COLO829 (cell line): ENCODE data around the gene SERAC1.

Source experiments
- DNase-seq: peaks from one replicate; pipeline ENCODE4 v3.0.0; 2012; ENCODE audit warnings: low spot score

SERAC1 gene

DNA sequence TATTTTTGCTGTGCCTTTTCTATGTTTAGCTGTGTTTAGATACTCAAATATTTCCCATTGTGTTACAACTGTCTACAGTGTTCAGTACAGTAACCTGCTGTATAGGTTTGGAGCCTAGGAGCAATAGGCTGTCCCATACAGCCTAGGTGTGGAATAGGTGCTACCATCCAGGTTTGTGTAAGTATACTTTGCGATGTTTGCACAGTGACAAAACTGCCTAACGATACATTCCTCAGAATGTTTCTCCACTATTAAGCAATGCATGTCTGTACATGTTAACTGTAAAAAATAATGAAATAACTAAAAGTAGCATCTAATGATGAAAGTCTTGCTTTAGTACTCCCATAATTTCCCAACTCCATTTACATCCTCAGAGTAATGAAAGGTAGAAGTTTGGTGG is 46.0 kb downstream of the SERAC1 start:
- DNase-seq = no peak

DNA sequence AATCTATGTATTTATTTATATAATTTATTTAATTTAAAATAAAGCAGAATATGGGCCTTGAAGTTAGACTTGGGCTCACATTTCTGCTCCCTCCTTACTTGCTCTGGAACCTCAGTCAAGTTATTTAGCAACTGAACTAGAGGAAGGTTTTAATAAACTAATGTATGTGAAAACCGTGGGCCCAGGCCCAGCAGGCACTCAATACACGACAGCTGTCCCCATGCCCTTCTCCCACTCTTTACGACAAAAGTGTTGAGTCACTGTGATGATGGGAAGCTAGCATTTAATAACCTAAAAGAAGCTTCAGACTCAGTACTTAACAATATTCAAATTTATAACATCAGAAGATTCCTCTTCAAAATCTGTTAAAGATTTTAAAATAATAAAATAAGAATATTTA is 46.7 kb downstream of the SERAC1 start:
- no peak for DNase-seq

DNA sequence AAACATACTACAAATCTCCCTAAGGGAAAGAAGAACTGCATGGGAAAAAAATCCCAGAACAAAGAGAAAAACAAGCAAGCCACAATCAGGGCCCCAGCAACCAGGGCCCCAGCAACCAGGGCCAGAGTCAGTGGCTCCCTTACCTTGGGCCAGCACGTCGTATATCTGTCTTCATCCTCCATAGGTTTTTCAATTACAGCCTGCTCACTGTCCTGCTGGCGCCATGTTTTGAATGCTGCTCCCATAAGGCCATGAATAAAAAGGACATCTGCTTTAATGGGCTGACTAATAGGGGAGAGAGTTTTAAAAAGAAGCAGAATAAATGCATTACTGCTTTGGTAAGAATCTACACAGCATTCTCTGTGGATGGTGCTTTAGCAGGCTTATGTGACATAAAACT is 49.2 kb downstream of the SERAC1 start:
- DNase-seq = no peak

DNA sequence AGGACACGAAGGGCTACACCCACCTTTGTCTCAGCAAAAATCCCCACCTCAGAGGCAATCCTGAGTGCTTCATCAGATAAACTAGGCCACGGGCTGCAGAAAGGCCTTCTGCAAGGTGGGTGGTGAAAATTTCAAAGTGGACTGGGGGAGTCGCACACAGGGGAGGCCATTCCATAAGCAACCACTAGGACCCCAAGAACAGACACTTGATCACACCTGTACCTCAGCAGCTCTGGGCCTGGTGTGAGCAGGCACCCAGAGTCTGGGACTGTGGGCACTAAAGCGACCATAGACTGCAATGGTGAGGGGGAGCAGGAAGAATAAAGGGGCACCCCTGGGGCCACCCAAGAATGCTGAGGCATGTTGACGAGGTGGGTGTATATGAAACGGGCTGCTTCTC is 52.6 kb downstream of the SERAC1 start:
- DNase-seq = no peak

DNA sequence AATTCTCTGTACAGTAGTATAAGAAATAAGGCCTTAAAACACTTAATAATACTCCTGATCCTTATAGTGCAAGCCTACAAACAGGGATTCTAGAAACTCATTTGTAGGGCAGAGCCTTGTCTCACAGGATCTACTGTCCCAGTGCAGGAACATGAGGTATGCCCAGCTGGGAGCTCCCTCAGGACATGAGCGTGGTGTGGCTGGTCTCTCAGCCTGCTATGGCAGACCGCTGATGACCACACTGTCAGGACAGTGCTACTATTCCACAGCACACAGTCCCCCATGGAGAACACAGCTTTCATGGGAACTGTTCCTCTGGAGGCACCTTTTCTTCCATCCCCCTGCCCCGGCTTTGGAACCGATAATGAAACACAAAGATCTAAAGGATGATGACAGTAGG is 53.0 kb downstream of the SERAC1 start:
- no peak for DNase-seq

DNA sequence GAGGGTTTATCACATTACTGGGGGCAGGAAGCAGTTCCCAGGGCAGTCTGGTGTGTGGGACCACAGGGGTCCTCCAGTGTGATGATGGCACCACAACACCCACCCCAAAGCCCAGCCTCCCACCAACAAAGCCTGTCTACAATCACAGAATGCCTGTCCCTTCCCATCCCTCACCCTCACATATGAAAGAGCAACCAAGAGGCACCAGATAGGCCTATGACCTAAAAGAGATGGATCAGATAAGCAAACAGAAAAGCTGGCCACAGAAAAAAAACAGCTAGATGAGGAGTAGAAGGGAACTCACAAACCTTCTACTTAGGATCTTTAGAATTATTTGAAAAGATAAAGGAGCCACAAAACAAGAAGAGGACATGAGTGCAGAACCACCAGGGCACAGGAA is 54.3 kb downstream of the SERAC1 start:
- DNase-seq = no peak

DNA sequence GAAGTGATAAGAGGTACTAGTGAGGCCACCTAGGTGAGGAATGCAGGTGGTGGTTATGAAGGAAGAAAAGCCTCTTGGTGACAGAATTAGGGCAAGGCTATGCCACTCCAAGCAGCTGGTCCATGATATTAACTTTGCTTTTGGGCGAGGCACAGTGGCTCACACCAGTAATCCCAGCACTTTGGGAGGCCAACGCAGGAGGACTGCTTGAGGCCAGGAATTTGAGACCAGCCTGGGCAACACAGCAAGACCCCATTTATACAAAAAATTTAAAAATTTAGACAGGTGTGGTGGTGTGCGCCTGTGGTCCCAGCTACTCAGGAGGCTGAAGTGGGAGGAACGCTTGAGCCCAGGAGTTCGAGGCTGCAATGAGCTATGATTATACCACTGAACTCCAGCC is 56.1 kb downstream of the SERAC1 start:
- DNase-seq = no peak

DNA sequence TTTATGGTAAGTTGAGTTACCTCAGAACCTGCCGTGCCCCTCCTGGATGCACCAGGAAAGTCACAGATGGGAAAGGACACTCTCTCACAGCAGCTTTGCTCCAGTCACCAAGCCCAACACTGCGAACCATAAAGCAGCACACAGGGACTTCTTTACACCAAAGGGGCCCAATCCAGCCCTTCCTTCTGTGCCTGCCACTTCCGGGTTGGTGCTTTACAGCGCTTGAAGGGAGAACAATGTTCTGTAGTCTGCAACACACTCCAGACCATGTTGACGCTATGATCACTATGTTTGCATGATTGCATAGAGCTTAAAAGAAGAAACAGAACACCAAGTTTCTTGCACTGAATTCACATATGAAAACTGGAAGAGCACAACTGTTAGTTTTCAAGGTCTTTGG is 57.1 kb downstream of the SERAC1 start:
- no peak for DNase-seq

DNA sequence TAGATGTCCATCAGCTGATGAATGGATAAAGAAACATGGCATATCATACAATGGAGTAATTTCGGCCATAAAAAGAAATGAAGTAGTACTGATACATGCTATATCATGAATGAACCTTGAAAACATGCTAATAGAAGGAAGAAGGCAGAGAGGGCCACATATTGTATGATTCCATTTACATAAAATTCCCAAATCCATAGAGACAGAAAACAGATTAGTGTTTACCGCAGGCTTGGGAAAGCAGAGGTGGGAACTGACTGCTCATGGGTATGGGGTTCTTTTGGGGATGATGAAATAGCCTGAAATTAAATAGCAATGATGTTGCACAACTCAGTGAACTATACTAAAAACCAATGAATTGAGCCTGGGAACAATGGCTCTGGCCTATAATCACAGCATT is 58.3 kb downstream of the SERAC1 start:
- DNase-seq = no peak

DNA sequence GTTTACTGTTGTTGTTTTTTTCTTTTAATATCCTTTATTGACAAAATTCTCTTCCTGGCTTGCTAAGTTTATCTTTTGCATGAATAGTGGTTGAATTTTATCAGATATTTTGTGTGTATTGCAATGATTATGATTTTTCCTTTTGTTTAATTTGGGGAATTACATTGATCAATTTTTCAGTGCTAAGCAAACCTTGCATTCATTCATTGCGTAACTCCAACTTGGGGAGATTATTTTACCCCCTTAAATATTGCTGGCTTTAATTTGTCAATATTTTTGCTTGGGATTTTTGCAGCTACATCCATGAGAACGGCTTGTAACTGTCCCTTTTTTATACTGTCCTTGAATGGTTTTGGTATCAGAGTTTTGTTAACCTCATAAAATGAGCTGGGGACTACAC is 63.4 kb downstream of the SERAC1 start:
- no peak for DNase-seq

DNA sequence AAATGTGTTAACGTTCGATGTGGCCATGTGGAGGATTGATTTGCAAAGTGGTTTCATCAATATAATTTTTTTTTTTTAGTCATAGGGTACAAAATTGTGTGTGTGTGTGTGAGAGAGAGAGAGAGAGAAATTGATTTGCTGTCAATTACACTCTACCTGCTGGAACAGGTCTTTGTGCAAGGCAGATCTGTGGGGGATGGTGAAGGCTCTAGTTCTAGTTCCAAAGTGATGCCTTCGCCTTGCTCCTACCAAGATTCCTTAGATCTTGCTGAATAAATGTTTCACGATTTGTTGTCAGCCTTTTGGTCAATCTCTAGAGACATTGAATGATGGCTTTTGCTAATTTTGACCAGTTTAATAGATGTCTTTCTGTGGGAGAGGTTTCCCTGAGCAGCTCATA is 64.8 kb downstream of the SERAC1 start:
- DNase-seq = no peak

DNA sequence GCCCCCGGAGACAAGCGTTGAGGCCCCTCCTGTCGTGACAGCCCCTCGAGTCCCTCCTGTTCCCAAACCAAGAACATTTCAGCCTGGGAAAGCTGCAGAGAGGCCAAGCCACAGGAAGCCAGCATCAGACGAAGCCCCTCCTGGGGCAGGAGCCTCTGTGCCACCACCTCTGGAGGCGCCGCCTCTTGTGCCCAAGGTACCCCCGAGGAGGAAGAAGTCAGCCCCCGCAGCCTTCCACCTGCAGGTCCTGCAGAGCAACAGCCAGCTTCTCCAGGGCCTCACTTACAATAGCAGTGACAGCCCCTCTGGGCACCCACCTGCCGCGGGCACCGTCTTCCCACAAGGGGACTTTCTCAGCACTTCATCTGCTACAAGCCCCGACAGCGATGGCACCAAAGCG is 72.4 kb downstream of the SERAC1 start:
- DNase-seq = no peak

DNA sequence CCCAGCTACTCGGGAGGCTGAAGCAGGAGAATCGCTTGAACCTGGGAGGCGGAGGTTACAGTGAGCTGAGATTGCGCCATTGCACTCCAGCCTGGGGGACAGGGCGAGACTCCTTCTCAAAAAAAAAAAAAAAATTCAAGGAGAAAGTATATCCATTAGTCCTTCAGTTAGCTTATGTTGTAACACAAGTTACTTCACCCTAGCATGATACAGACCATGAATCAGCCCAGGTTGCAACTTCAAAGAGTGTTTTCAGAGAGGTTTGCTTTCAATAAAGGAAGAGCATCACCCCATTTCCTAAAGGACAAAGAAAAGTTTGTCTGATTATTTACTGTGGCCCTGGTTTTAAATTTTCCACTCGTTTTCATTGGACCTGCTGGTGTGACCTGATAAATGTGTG is 73.0 kb downstream of the SERAC1 start:
- no peak for DNase-seq

DNA sequence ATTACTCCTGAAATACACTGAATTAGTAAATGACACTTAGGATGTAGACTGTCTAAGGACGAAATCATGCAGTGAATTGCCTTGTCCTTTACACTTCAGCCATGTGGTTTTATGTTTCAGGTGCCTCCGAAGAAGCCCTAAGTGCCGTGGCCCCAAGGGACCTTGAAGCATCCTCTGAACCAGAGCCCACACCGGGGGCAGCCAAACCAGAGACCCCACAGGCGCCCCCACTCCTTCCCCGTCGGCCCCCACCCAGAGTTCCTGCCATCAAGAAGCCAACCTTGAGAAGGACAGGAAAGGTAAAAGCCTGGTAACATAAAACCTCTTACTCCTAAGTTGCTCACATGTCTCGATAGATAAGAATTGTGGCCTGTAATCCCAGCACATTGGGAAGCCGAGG is 75.3 kb downstream of the SERAC1 start:
- DNase-seq = no peak

DNA sequence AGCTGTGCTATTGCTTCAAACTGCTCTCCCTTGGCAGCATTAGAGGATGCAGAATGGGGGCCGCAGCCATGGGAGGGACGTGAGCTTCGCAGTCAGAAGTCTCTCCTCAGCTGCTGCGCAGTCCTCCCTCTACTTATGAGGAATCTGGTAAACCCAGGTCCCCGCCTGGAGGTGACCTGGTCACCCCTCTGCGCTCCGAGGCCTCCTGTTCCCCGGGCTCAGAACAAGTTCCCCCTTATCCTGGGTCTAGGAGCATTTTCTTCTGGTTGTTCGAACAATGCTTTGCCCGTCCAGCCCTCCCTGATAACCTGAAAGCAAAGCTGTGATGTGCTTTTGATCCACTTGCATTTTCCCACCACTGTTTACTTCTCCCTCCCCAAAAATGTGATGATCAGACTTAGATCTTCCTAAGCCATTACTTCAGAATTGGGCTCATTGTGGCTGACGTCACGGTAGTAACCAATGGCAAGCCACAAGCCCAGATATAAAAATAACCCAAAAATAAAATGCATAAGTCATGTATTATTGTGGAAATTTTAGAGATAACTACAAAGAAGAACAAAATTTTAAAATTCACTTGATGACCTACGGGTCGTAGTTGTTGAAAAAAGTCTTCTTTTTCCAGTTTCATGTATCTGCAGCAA is 80.7 kb downstream of the SERAC1 start:
- no peak for DNase-seq

DNA sequence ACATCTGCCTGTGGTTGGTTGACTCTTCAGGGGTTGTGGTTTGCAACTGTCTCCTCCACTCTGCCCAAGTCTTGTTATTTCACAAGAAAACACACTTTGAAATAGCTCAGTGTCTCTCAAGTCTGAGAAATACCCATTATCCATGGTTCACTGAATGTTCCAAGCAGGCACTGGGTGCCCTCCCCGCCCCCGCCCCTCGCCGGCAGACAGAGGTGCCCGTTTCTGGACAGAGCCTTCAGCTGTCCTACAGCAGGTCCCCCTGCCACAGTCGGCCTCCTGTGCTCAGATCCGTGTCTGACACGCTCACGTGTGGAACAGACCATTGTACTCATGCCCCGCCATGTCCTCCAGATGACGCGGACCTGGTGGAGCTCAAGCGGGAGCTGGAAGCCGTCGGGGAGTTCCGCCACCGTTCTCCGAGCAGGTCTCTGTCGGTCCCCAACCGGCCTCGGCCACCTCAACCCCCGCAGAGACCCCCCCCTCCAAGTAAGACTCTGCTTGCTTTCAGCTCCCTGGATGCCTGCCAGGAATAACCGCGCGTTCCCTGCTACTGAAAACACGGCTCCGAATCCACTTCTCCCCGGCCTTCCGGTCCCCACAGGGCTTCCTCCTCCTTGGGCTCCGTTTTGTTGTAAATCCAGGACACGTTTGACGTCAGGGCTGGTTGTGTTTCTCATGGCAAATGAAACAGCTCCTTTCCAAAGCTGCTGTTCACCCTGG is 81.4 kb downstream of the SERAC1 start:
- no peak for DNase-seq

DNA sequence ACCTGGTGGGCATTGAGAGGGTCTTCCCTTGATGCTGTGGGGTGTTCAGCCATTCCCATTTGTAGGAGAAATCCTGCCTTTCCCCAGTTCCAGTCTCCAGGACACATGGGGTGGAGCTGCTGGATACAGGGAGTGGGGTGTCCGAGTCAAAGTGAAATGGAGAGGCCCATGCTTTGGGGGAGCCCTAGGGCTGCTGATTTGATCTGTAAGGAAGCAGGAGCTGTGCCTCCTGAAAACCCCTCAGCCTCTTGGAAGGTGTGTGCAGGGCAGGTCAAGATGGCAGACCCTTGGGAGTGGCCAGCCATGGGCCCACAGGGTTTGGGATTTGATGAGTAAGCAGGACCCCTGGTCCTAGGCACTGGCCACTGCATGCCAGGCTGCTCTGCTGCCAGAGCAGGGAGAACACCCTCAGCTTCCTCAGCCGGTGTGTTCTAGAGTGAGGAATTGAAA is 82.0 kb downstream of the SERAC1 start:
- DNase-seq = no peak

DNA sequence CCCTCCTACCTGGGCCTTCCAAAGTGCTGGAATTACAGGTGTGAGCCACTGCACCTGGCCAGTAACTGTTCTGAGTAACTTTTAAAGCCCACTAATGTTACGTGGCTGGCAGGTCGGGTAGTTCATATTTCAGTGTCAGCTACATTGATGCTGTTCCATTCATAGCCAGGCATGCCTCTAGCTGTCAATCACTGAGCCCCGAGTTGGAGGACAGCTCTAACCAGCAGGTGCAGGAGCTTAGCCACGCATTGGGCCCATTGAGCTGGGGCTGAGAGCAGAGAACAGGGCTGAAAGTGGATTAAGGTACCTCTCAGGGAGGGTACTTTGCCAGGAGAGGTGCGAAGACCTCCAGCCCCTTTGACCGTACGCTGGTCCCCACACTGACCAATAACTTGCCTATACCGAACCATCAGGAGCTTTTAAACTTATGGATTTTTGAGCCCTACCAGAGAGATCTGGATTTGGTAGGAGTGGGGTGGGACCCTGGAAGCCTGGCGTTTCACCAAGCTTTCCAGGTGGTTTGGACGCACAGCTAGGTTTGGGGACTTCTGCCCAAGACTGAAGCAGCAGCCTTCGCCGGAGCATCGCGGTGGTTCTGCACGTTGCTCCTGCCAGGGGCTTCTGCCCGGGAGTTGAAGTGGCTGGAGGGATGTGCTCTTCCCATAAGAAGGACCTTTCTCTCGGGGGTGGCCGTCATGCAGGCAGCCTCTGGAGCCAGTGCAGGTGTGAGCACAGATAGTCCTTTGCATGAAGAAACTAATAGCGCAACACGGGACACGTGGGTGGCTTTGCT is 82.6 kb downstream of the SERAC1 start:
- DNase-seq = no peak

DNA sequence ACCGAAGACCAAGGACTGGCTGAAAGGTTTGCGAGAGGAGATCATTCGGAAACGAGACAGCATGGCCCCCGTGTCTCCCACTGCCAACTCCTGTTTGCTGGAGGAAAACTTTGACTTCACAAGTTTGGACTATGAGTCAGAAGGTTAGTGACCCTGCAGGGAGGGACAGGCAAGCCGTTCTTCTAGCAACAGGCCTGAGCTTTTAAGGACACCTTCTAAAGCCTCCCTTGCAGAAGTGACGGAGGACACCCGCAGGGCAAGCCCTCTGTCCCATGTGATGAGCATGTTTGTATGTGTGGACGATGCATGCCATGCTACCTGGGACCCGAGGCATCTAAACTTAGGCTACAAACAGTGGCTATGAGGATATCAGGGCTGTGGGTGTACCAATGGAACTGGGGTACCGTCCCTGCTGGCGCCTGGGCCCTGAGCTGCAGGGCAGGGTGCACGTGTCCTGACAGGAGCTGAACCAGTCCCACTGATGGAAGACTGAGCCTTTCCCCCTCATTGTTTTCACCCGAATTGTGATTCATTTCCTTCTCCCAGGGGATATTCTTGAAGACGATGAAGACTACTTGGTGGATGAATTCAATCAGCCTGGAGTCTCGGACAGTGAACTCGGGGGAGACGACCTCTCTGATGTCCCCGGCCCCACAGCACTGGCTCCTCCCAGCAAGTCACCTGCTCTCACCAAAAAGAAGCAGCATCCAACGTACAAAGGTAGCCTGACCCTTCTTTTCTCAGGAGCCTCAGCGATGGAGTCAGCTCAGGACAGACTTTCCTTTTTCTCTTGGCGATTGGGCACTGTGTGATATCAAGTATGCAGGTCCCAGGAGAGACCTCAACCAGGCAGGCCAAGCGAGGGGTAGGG is 84.4 kb downstream of the SERAC1 start:
- DNase-seq = no peak

DNA sequence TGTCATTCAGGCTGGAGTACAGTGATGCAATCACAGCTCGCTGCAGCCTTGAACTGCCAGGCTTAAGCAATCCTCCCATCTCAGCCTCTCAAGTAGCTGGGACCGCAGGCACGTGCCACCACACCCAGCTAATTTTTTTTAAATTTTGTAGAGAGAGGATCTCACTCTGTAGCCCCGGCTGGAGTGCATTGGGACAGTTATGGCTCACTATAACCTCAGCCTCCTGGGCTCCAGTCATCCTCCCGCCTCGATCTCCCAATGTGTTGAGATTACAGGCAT is 86.5 kb downstream of the SERAC1 start:
- DNase-seq = no peak

DNA sequence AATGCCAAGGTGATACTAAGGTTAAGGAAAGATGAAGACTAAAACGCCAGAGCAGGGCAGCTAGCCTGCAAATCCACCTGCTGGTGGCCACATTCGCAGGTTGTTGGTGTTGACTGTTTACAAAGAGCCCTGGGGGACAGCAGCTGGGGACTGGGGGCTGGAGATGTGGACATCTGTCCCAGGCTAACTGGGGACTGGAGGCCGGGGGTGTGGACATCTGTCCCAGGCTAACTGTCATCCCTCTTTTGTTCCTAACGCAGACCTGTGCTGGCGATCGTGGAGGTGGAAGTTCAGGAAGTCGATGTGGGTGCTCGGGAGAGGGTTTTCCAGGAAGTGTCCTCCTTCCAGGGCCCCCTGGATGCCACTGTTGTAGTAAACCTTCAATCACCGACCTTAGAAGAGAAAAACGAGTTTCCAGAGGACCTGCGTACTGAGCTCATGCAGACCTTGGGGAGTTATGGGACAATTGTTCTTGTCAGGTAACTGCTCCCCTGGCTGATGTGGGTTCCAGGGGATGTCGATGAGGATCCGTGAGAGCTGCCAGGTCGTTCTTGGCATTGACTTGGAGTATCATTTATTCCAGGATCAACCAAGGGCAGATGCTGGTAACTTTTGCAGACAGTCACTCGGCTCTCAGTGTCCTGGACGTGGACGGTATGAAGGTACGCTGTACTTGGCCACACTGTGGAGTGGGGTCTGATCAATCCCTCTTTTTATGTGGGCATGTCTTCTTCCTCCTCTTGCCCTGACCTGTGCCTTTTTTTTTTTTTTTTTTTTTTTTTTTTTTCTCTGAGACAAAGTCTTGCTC is 87.0 kb downstream of the SERAC1 start:
- DNase-seq = no peak

DNA sequence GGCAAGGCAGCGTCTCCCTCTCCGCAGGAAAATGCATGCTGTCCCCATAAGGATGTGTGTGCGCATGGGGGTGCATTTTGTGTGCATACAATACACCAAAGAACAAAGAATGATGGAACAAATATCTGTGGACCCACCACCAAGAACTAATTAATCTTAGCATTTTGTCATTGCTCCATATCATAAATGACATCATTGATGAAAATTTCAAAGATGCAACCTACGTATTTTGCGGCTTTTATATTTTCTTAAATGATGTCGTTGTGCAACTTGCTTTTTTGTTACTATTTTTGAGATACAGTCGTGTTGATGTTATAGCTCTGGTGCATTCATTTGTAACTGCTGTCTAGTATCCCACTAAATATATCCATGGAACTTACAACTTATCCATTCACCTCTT is 89.7 kb downstream of the SERAC1 start:
- no peak for DNase-seq
